Astrocyte (in vitro differentiated cells and primary cell): ENCODE data around the gene PRDM15. TPM values are rescaled to one million over a fixed set of nuclear protein-coding genes. Genes with fewer than 3 reads are reported as not detected.

Source experiments
- DNase-seq: peaks from one replicate; pipeline ENCODE4 v3.0.0-alpha.2; 2010; ENCODE audit warnings: low read depth
- FAIRE-seq: peaks from 2 replicates; lab custom pipeline; 2011; peaks lifted over from hg19 to GRCh38; lab: Jason Lieb, UNC
- H2AFZ ChIP-seq: 2 replicates; pipeline ENCODE4 v1.6.0; 2012; ENCODE audit warnings: low read depth, low read length, inconsistent platforms
- H3K27ac ChIP-seq: 2 replicates; pipeline ENCODE4 v1.5.1; 2011; ENCODE audit warnings: low read depth, low read length, inconsistent platforms
- H3K27me3 ChIP-seq: 2 replicates; pipeline ENCODE4 v1.6.0; 2011; ENCODE audit warnings: low read length, inconsistent platforms; ENCODE audit not compliant: insufficient read depth
- H3K36me3 ChIP-seq: 2 replicates; pipeline ENCODE4 v1.5.1; 2011; ENCODE audit warnings: low read length, inconsistent platforms; ENCODE audit not compliant: insufficient read depth
- H3K4me1 ChIP-seq: 2 replicates; pipeline ENCODE4 v1.5.1; 2011; ENCODE audit warnings: low read length, inconsistent platforms; ENCODE audit not compliant: insufficient read depth
- H3K4me2 ChIP-seq: 2 replicates; pipeline ENCODE4 v1.6.0; 2012; ENCODE audit warnings: low read length, inconsistent platforms
- H3K4me3 ChIP-seq: 2 replicates; pipeline ENCODE4 v1.5.1; 2011; ENCODE audit warnings: low read depth, mild to moderate bottlenecking, low read length, inconsistent platforms; ENCODE audit not compliant: insufficient read depth
- H3K79me2 ChIP-seq: 2 replicates; pipeline ENCODE4 v1.6.0; 2012; ENCODE audit warnings: mild to moderate bottlenecking, low read length, inconsistent platforms; ENCODE audit not compliant: insufficient read depth
- H3K9ac ChIP-seq: 2 replicates; pipeline ENCODE4 v1.6.0; 2012; ENCODE audit warnings: mild to moderate bottlenecking, low read length, inconsistent platforms
- H3K9me3 ChIP-seq: 2 replicates; pipeline ENCODE4 v1.5.1; 2012; ENCODE audit warnings: low read depth, mild to moderate bottlenecking, low read length, inconsistent platforms; ENCODE audit not compliant: insufficient read depth
- H4K20me1 ChIP-seq: 2 replicates; pipeline ENCODE4 v1.6.0; 2012; ENCODE audit warnings: low read length, inconsistent platforms; ENCODE audit not compliant: insufficient read depth
- H3K27ac Mint-ChIP-seq: one replicate; pipeline ENCODE4 v1.8.0; 2021; ENCODE audit warnings: mild to moderate bottlenecking, mixed read lengths; ENCODE audit not compliant: unreplicated experiment
- H3K27me3 Mint-ChIP-seq: one replicate; pipeline ENCODE4 v1.8.0; 2021; ENCODE audit warnings: low read depth, mixed read lengths; ENCODE audit not compliant: unreplicated experiment
- H3K36me3 Mint-ChIP-seq: one replicate; pipeline ENCODE4 v1.8.0; 2021; ENCODE audit warnings: low read depth, mixed read lengths; ENCODE audit not compliant: unreplicated experiment
- H3K4me1 Mint-ChIP-seq: one replicate; pipeline ENCODE4 v1.8.0; 2021; ENCODE audit warnings: low read depth, mixed read lengths; ENCODE audit not compliant: unreplicated experiment
- H3K4me3 Mint-ChIP-seq: one replicate; pipeline ENCODE4 v1.8.0; 2021; ENCODE audit warnings: mild to moderate bottlenecking, moderate library complexity, mixed read lengths; ENCODE audit not compliant: unreplicated experiment
- H3K9me3 Mint-ChIP-seq: one replicate; pipeline ENCODE4 v1.8.0; 2021; ENCODE audit warnings: mild to moderate bottlenecking, mixed read lengths; ENCODE audit not compliant: unreplicated experiment
- CTCF ChIP-seq: IDR thresholded peaks from 2 replicates; pipeline ENCODE4 v1.5.1; 2011; ENCODE audit warnings: low read depth, mild to moderate bottlenecking, inconsistent platforms, low read length, moderate library complexity; ENCODE audit not compliant: insufficient read depth
- EZH2 ChIP-seq: IDR thresholded peaks from 2 replicates; pipeline ENCODE4 v1.6.1; 2012; ENCODE audit warnings: mild to moderate bottlenecking, low read length, inconsistent platforms; ENCODE audit not compliant: insufficient read depth
- total RNA-seq: library from RNA; stranded (reverse); gene quantifications from 2 replicates; pipeline ENCODE4 v1.2.1, GENCODE V29; 2021

Gene PRDM15
- total RNA-seq, 1 donor from 2014 or later: 6.8 TPM

GRCh38 chr21:41898998-41899397 is 19.9 kb upstream of the PRDM15 start:
- Histone ChIP-seq H3K4me1 (peaks cover 21% of the 10 kb centered on the region), H3K79me2 (no peaks in the 10 kb centered on the region), H3K9ac (no peak overlapping the region), H4K20me1 (no peaks in the 10 kb centered on the region), H3K27me3 (no peaks in the 10 kb centered on the region), H3K36me3 (peaks cover 6% of the 10 kb centered on the region), H3K27ac (no peak overlapping the region), H3K4me3 (no peak overlapping the region), H2AFZ (no peak overlapping the region), H3K9me3 (no peaks in the 10 kb centered on the region), H3K4me2 (no peak overlapping the region)
- H3K27ac Mint-ChIP-seq: no peak overlapping the region
- H3K9me3 Mint-ChIP-seq: no peaks in the 10 kb centered on the region
- no peak for DNase-seq
- H3K36me3 Mint-ChIP-seq: peaks cover 23% of the 10 kb centered on the region
- H3K4me3 Mint-ChIP-seq: no peak overlapping the region
- no peak for FAIRE-seq
- no peak for TF ChIP-seq CTCF
- peaks cover 2% of the 10 kb centered on the region for H3K27me3 Mint-ChIP-seq
- H3K4me1 Mint-ChIP-seq: peaks cover 23% of the 10 kb centered on the region

GRCh38 chr21:41897700-41898099 is 18.6 kb upstream of the PRDM15 start:
- H3K27me3 ChIP-seq: no peaks in the 10 kb centered on the region
- no peaks in the 10 kb centered on the region for H3K79me2 ChIP-seq
- Mint-ChIP-seq H3K27ac (no peak overlapping the region), H3K9me3 (no peaks in the 10 kb centered on the region), H3K4me3 (no peak overlapping the region), H3K27me3 (peaks cover 2% of the 10 kb centered on the region), H3K4me1 (peaks cover 23% of the 10 kb centered on the region), H3K36me3 (peaks cover 20% of the 10 kb centered on the region)
- peaks cover 6% of the 10 kb centered on the region for H3K36me3 ChIP-seq
- no peaks in the 10 kb centered on the region for H3K9me3 ChIP-seq
- no peak overlapping the region for H3K9ac ChIP-seq
- no peak for FAIRE-seq
- no peak for DNase-seq
- TF ChIP-seq CTCF (no peak), EZH2 (no peak)
- H3K4me1 ChIP-seq: peaks cover 21% of the 10 kb centered on the region
- H3K27ac ChIP-seq: no peak overlapping the region
- no peak overlapping the region for H3K4me3 ChIP-seq
- H2AFZ ChIP-seq: no peak overlapping the region
- no peak overlapping the region for H3K4me2 ChIP-seq
- H4K20me1 ChIP-seq: no peaks in the 10 kb centered on the region

GRCh38 chr21:41897047-41897669 is 18.0 kb upstream of the PRDM15 start:
- no peak overlapping the region for H3K27ac Mint-ChIP-seq
- H2AFZ ChIP-seq: no peak overlapping the region
- no peak for DNase-seq
- TF ChIP-seq EZH2 (no peak), CTCF (no peak)
- H3K9me3 Mint-ChIP-seq: no peaks in the 10 kb centered on the region
- H3K4me1 Mint-ChIP-seq: peaks cover 23% of the 10 kb centered on the region
- no peaks in the 10 kb centered on the region for H3K9me3 ChIP-seq
- peaks cover 6% of the 10 kb centered on the region for H3K36me3 ChIP-seq
- no peak overlapping the region for H3K9ac ChIP-seq
- H3K27me3 Mint-ChIP-seq: peaks cover 2% of the 10 kb centered on the region
- H3K27me3 ChIP-seq: no peaks in the 10 kb centered on the region
- H3K36me3 Mint-ChIP-seq: peaks cover 20% of the 10 kb centered on the region
- H3K4me3 ChIP-seq: no peak overlapping the region
- FAIRE-seq: no peak
- no peak overlapping the region for H3K4me3 Mint-ChIP-seq
- peaks cover 21% of the 10 kb centered on the region for H3K4me1 ChIP-seq
- H4K20me1 ChIP-seq: no peaks in the 10 kb centered on the region
- H3K27ac ChIP-seq: no peak overlapping the region
- no peaks in the 10 kb centered on the region for H3K79me2 ChIP-seq
- H3K4me2 ChIP-seq: peak overlapping the region; percentile 10
